SU-DHL-6 (cell line): ENCODE results near the gene NUP50.

Experiments used
- EZH2phosphoT487 ChIP-seq: fragments of 200-600 bp; sonication (generic), shearing (Covaris generic); conservative IDR thresholded peaks from 2 replicates; pipeline ENCODE4 v1.6.1; 2018; ENCODE audit warnings: mild to moderate bottlenecking, antibody characterized with exemption, low read length, moderate library complexity, mixed read lengths
- TF ChIP-seq, protein P1 (sequence below): fragments of 200-600 bp; sonication (generic); IDR thresholded peaks from one replicate; pipeline ENCODE4 v1.5.1; 2017; ENCODE audit warnings: antibody characterized with exemption, mild to moderate bottlenecking, low read length, moderate library complexity; ENCODE audit not compliant: insufficient read depth, poor library complexity, severe bottlenecking

DNA sequence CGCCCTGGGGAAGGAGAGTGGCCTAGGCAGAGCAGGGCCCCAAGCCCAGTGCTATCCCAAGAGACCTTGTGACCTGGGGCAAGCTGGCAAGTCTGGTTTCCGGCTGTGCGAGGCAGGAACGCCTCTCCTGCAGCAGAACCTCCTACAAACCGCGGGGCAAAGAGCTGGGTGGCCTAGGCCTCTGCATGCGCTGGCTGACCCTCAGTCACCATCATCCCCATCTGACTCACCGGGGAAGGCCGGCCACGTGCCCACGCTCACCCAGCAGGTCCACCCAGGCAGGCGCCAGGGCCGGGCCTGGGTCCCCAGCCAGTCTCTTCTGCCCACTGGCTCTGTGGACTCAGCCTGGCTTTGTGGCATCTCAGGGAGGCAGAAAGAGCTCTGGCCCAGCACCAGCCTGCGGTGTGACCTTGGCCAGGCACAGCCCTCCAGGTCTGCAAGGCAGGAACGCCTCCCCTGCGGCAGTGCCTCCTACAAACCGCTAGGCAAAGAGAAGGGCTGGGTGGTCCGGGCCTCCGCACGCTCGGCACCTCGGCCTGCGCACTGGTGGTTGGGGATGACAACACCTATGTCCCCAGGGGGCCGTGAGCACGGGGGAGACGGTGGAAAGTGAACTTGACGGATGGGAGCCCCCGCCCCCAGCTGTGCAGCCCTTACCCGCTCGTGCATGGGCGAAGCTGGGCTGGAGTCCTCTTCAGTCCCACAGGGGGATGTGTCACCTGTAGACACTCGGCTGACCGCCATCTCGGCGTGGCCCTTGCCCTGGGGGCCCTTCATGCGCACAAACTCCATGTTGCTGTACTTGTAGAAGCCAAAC is 38.8 kb downstream of the NUP50 start:
- TF ChIP-seq, protein P1, sequence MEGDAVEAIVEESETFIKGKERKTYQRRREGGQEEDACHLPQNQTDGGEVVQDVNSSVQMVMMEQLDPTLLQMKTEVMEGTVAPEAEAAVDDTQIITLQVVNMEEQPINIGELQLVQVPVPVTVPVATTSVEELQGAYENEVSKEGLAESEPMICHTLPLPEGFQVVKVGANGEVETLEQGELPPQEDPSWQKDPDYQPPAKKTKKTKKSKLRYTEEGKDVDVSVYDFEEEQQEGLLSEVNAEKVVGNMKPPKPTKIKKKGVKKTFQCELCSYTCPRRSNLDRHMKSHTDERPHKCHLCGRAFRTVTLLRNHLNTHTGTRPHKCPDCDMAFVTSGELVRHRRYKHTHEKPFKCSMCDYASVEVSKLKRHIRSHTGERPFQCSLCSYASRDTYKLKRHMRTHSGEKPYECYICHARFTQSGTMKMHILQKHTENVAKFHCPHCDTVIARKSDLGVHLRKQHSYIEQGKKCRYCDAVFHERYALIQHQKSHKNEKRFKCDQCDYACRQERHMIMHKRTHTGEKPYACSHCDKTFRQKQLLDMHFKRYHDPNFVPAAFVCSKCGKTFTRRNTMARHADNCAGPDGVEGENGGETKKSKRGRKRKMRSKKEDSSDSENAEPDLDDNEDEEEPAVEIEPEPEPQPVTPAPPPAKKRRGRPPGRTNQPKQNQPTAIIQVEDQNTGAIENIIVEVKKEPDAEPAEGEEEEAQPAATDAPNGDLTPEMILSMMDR, result no peak
- TF ChIP-seq EZH2phosphoT487, result no peak
